Stimulated activated naive CD8-positive, alpha-beta T cell treated with anti-CD3 and anti-CD28 coated beads, Interleukin-15, amount 100 ng/mL, for 72 hours (primary cell): ENCODE data around the gene PRSS57.
"Not testable (repeated sequence)": the region's sequence is repeated elsewhere in the genome, so short reads cannot be mapped to it uniquely, and the experiment has no call there.

Source experiments
- ATAC-seq: fragments of 150-1000 bp; cut with Tn5 transposase; 2 replicates; pipeline ENCODE4 v1.10.0; 2021; ENCODE audit warnings: mild to moderate bottlenecking, moderate library complexity
- DNase-seq, 2 donors: peaks; one replicate each; pipeline ENCODE4 v3.0.0; 2021 to 2022
- H3K27ac Mint-ChIP-seq, 2 donors: one replicate each; pipeline ENCODE4 v1.8.0; 2022; ENCODE audit warnings: mild to moderate bottlenecking in 2 of 2, mixed read lengths in 2 of 2, moderate library complexity in 2 of 2
- H3K27me3 Mint-ChIP-seq: one replicate; pipeline ENCODE4 v1.8.0; 2022; ENCODE audit warnings: mixed read lengths
- H3K4me1 Mint-ChIP-seq: one replicate; pipeline ENCODE4 v1.8.0; 2022; ENCODE audit warnings: mild to moderate bottlenecking, mixed read lengths
- H3K4me3 Mint-ChIP-seq, 2 donors: one replicate each; pipeline ENCODE4 v1.8.0; 2022; ENCODE audit warnings: mild to moderate bottlenecking in 2 of 2, mixed read lengths in 2 of 2, moderate library complexity in 1 of 2
- H3K9me3 Mint-ChIP-seq, 2 donors: one replicate each; pipeline ENCODE4 v1.8.0; 2022; ENCODE audit warnings: mixed read lengths in 2 of 2

Gene PRSS57

GRCh38 chr19:729564-729963 is 34.3 kb upstream of the PRSS57 start:
- H3K27me3 Mint-ChIP-seq, result peaks cover 15% of the 10 kb centered on the region
- DNase-seq, ATAC-seq, H3K9me3 Mint-ChIP-seq, H3K27ac Mint-ChIP-seq, H3K4me3 Mint-ChIP-seq: not testable (repeated sequence)
- H3K4me1 Mint-ChIP-seq, result peaks cover 20% of the 10 kb centered on the region

DNA sequence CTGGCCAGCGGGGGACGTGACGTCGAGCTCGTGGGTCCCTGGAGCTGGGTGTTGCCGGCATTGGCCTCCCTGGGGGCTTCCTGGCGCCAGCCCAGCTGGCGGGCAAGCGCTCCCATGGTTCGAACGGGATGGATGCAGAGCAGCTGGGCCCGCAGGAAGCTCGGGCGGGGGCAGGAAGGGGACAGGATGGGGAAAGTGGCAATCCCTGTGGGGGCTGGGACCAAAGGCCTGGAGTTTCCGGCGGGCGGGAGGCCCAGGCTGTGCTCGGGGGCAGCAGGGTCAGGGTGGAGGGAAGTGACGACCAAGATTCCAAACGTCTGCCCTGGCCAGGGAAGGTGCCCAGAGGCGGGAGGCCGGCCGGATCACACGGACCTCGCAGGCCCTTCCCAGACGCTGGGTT is 32.8 kb upstream of the PRSS57 start:
- no peak for ATAC-seq
- no peak overlapping the region for H3K4me3 Mint-ChIP-seq
- peaks cover 24% of the 10 kb centered on the region for H3K27me3 Mint-ChIP-seq

GRCh38 chr19:726993-727956 is 32.0 kb upstream of the PRSS57 start:
- no peak overlapping the region for H3K27ac Mint-ChIP-seq
- H3K4me3 Mint-ChIP-seq, result no peak overlapping the region
- H3K9me3 Mint-ChIP-seq, result no peaks in the 10 kb centered on the region
- ATAC-seq (no peak), DNase-seq (no peak)
- peaks cover under 1% of the 10 kb centered on the region for H3K4me1 Mint-ChIP-seq
- peaks cover 32% of the 10 kb centered on the region for H3K27me3 Mint-ChIP-seq

More for the DNA sequence above, 32.8 kb upstream of the PRSS57 start:
- DNase-seq, result no peak
- H3K27ac Mint-ChIP-seq, result no peak overlapping the region
- H3K9me3 Mint-ChIP-seq, result no peaks in the 10 kb centered on the region
- peaks cover 8% of the 10 kb centered on the region for H3K4me1 Mint-ChIP-seq

DNA sequence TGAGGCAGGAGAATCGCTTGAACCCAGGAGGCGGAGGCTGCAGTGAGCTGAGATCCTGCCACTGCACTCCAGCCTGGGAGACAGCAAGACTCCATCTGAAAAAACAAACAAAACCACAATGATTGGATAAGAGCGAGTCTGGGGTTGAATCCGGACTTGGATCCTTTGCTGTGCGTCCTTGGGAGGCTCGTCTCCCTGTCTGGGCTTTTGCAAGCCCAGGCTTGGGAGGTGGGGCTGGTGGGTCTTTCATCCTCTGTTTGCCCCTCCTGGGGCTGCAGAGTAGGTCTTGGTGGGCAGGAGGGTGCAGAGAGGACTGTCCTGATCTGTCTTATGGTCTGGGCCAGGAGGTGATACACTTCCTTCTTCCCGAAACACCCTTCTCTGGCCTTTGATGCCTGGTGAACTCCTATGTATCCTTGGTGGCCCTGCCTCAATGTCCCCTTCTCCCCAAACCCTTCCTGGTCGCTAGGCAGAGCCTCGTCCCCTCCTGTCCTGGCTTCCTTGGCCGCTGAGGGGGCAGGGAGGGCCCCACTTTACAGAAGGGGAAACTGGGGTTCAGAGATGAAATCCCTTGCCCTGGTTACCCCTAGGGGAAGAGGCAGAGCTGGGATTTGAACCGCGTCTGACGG is 30.3 kb upstream of the PRSS57 start:
- Mint-ChIP-seq H3K27ac (no peak overlapping the region), H3K4me3 (no peak overlapping the region), H3K9me3 (no peaks in the 10 kb centered on the region), H3K27me3 (peaks cover 39% of the 10 kb centered on the region), H3K4me1 (no peaks in the 10 kb centered on the region)
- DNase-seq (no peak), ATAC-seq (no peak)

- H3K9me3 Mint-ChIP-seq, result no peaks in the 10 kb centered on the region
- H3K4me1 Mint-ChIP-seq, result no peaks in the 10 kb centered on the region
- ATAC-seq, result no peak
- no peak for DNase-seq
- no peak overlapping the region for H3K4me3 Mint-ChIP-seq
- H3K27ac Mint-ChIP-seq, result no peak overlapping the region
- peaks cover 52% of the 10 kb centered on the region for H3K27me3 Mint-ChIP-seq
Measured at GRCh38 chr19:723714-724113, 28.5 kb upstream of the PRSS57 start.

DNA sequence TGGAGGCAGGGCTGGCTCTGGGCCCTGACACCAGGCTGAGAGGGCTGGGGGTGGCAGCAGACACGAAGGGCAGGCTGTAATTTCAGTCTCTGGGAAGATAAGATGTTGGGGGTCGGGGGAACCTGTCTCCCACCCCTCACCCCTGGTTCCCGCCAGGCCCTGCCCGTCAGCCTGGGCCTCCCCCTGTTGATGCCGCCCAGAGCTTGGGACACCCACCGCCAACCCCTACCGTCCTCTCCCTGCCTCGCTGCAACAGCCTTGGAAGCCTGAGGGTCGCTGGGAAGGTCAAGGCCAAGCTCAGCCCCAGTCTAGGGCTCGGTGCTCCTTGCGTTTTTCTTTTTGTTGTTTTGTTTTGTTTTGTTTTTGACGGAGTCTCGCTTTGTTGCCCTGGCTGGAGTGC is 28.0 kb upstream of the PRSS57 start:
- no peak overlapping the region for H3K4me3 Mint-ChIP-seq
- no peak for DNase-seq
- H3K4me1 Mint-ChIP-seq, result no peaks in the 10 kb centered on the region
- peaks cover 56% of the 10 kb centered on the region for H3K27me3 Mint-ChIP-seq
- no peaks in the 10 kb centered on the region for H3K9me3 Mint-ChIP-seq
- H3K27ac Mint-ChIP-seq, result no peak overlapping the region
- ATAC-seq, result no peak

- H3K27ac Mint-ChIP-seq, result no peak overlapping the region
- peaks cover 60% of the 10 kb centered on the region for H3K27me3 Mint-ChIP-seq
- peak; percentile 21 for ATAC-seq
- H3K9me3 Mint-ChIP-seq, result no peaks in the 10 kb centered on the region
- DNase-seq, result no peak
- no peaks in the 10 kb centered on the region for H3K4me1 Mint-ChIP-seq
- H3K4me3 Mint-ChIP-seq, result no peak overlapping the region
Measured at GRCh38 chr19:722553-723101, 27.4 kb upstream of the PRSS57 start.

- peaks cover 60% of the 10 kb centered on the region for H3K27me3 Mint-ChIP-seq
- no peaks in the 10 kb centered on the region for H3K4me1 Mint-ChIP-seq
- ATAC-seq (peak; percentile 48), DNase-seq (no peak)
- H3K4me3 Mint-ChIP-seq, result no peak overlapping the region
- H3K9me3 Mint-ChIP-seq, result peaks cover 4 to 5% of the 10 kb centered on the region in 2 donors
- H3K27ac Mint-ChIP-seq, result no peak overlapping the region
Measured at GRCh38 chr19:720345-721160, 25.3 kb upstream of the PRSS57 start.

- Mint-ChIP-seq H3K27ac (no peak overlapping the region), H3K4me3 (no peak overlapping the region), H3K9me3 (peaks cover 7 to 10% of the 10 kb centered on the region in 2 donors), H3K27me3 (peaks cover 66% of the 10 kb centered on the region), H3K4me1 (no peaks in the 10 kb centered on the region)
- peak; percentile 18 for ATAC-seq
- DNase-seq, result no peak
Measured at GRCh38 chr19:719636-720344, 24.5 kb upstream of the PRSS57 start.

DNA sequence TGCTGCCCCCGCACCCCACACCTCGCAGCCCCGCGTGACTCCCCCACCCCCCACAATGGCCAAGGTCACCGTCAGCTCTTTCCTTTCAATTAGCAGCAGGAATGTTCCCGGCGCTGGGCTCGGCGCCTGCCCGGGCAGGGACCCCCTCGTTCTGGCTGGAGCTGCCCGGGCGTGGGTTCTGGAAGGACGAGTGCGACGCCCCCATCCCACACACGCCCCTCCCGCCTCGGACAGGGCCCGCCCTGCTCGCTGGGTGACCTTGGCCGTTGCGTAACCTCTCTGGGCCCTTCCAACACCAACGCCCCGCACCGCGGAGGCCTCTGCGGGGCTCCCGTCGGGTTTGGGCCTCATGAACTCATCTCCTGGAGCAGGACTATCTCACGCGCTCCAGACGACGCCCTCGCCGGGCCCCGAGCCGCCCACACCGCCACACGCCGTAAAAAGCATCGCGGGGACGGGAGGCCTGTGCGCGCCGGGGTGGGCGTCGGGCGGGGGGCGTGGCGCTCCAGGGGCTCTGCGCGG is 23.8 kb upstream of the PRSS57 start:
- Mint-ChIP-seq H3K4me1 (no peaks in the 10 kb centered on the region), H3K4me3 (no peak overlapping the region), H3K27ac (no peak overlapping the region), H3K27me3 (peaks cover 66% of the 10 kb centered on the region), H3K9me3 (peaks cover 7 to 10% of the 10 kb centered on the region in 2 donors)
- ATAC-seq, result no peak
- DNase-seq, result no peak

DNA sequence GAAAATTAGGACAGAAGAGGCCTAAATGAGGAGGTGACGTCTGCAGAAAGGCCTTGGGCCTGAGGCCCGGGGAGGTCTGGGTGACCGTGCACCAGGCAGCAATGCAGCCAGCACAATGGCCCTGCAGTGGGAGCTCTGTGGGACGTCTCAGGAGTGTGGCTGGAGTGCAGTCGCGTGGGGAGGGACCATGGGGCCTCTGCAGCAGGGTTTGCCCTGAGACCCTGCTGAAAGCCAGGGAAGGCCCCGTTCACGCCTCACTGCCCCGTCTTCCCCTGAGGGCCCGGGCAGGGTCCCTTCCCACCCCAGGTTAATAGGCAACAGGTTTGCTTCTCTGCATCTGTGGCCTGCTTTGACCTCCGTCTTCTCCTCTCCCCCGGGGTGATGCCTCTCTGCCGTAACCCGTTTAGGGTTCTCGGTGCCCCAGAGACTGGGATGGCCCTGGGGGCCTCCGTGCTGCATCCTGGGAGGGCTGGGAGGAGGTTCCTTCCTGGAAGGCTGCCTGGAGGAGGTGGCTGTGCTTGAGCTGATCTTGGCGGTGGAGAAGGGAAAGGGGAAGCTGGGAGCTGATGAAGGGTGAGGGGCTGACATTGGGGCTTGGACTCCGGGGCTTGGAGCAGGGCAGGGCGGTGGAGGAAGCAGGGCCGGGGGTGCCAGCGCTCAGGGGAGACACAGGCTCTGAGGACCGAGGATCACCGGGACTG is 23.1 kb upstream of the PRSS57 start:
- no peaks in the 10 kb centered on the region for H3K4me1 Mint-ChIP-seq
- no peak overlapping the region for H3K4me3 Mint-ChIP-seq
- H3K27ac Mint-ChIP-seq, result no peak overlapping the region
- DNase-seq, result no peak
- H3K9me3 Mint-ChIP-seq, result peaks cover 7 to 10% of the 10 kb centered on the region in 2 donors
- peaks cover 60% of the 10 kb centered on the region for H3K27me3 Mint-ChIP-seq
- no peak for ATAC-seq

GRCh38 chr19:715347-715746 is 20.1 kb upstream of the PRSS57 start:
- Mint-ChIP-seq H3K4me3 (no peak overlapping the region), H3K27me3 (peaks cover 61% of the 10 kb centered on the region), H3K9me3 (peaks cover 7 to 10% of the 10 kb centered on the region in 2 donors), H3K27ac (no peak overlapping the region), H3K4me1 (no peaks in the 10 kb centered on the region)
- ATAC-seq (no peak), DNase-seq (no peak)

DNA sequence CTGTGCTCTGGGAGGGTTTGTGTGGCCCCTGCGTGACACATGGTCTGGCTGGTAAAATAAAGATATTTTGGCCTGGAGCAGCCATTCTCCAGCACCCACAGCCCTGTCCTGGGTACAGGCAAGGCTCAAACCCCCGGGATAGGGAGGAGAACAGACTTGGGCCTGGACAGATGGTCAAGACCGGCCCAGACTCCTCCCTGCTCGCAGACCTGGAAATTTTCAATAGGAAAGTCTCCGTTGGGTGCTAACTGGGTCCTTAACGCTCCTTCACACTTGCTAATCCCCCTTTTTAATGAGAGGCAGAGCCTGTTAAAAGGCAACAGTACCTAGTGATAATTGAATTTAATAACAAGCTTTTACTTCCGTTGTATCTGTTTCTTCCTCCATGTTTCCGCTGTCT is 16.0 kb upstream of the PRSS57 start:
- no peaks in the 10 kb centered on the region for H3K4me1 Mint-ChIP-seq
- H3K27ac Mint-ChIP-seq, result no peak overlapping the region
- no peak overlapping the region for H3K4me3 Mint-ChIP-seq
- H3K27me3 Mint-ChIP-seq, result peaks cover 49% of the 10 kb centered on the region
- no peak for ATAC-seq
- DNase-seq, result no peak
- H3K9me3 Mint-ChIP-seq, result peaks cover 7 to 10% of the 10 kb centered on the region in 2 donors

GRCh38 chr19:710767-711166 is 15.5 kb upstream of the PRSS57 start:
- DNase-seq, result no peak
- Mint-ChIP-seq H3K4me1 (no peaks in the 10 kb centered on the region), H3K27me3 (peaks cover 44% of the 10 kb centered on the region), H3K4me3 (peak overlapping the region in 1 of 2 donors; percentile 24), H3K27ac (no peak overlapping the region), H3K9me3 (peaks cover 6 to 7% of the 10 kb centered on the region in 2 donors)
- ATAC-seq, result no peak
